ENCODE measurements around the gene GPR108.

DNA sequence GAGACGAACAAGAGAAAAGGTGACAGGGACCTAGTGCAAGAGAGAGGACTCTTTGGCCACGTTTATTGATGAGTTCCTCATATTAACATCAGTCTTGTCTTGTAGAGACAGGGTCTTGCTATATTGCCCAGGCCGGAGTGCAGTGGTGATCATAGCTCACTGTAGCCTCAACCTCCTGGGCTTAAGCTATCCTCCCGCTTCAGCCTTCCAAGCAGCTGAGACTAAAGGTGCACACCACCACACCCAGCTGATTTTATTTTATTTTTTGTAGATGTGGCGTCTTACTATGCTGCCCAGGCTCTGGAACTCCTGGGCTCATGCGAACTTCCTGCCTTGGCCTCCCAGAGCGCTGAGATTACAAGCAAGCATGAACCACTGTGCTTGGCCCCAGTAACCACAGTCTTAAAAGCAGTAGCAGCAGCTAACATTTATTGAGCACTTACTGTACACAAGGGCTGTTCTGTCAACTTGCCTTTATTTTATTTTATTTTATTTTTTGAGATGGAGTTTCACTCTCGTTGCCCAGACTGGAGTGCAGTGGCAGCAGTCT, 30.9 kb upstream of the GPR108 start:
- TF ChIP-seq, protein P1, sequence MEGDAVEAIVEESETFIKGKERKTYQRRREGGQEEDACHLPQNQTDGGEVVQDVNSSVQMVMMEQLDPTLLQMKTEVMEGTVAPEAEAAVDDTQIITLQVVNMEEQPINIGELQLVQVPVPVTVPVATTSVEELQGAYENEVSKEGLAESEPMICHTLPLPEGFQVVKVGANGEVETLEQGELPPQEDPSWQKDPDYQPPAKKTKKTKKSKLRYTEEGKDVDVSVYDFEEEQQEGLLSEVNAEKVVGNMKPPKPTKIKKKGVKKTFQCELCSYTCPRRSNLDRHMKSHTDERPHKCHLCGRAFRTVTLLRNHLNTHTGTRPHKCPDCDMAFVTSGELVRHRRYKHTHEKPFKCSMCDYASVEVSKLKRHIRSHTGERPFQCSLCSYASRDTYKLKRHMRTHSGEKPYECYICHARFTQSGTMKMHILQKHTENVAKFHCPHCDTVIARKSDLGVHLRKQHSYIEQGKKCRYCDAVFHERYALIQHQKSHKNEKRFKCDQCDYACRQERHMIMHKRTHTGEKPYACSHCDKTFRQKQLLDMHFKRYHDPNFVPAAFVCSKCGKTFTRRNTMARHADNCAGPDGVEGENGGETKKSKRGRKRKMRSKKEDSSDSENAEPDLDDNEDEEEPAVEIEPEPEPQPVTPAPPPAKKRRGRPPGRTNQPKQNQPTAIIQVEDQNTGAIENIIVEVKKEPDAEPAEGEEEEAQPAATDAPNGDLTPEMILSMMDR (IDR thresholded peaks at IDR 0.05), result no peak
- no peak for TF ChIP-seq POLR2A (IDR thresholded peaks at IDR 0.05)

Measured in adrenal gland (tissue), 5 donors.